ENCODE measurements around the gene SPG7.

SPG7 gene

GRCh38 chr16:89565506-89566372, 57.5 kb downstream of the SPG7 start (continued):
- 0 out of 2 replicates have a peak, but pooled peaks have one; percentile 15 for TF ChIP-seq BCL11B (tag by site-specific recombination; IDR thresholded peaks at IDR 0.05; ENCODE audit: low read depth)
- peak; percentile 12; the same call in 1 of the 2 replicates for TF ChIP-seq YY1 (tag by site-specific recombination; IDR thresholded peaks at IDR 0.05)
- TF ChIP-seq ZNF768 (tag by site-specific recombination; IDR thresholded peaks at IDR 0.05) = 0 out of 2 replicates have a peak, but pooled peaks have one; percentile 20
- TF ChIP-seq ZNF18 (tag by site-specific recombination; IDR thresholded peaks at IDR 0.05) = peak; percentile 93
- TF ChIP-seq KLF16 (tag by site-specific recombination; IDR thresholded peaks at IDR 0.05) = peak; percentile 58; the same call in 1 of the 2 replicates
- TF ChIP-seq ZSCAN18 (tag by site-specific recombination; IDR thresholded peaks at IDR 0.05) = 0 out of 2 replicates have a peak, but pooled peaks have one; percentile 63
- no peak for TF ChIP-seq ZNF169 (tag by site-specific recombination; IDR thresholded peaks at IDR 0.05)
- no peak for TF ChIP-seq ZNF645 (tag by site-specific recombination; IDR thresholded peaks at IDR 0.05)
- 0 out of 2 replicates have a peak, but pooled peaks have one; percentile 8 for TF ChIP-seq GFI1B (tag by site-specific recombination; IDR thresholded peaks at IDR 0.05)
- TF ChIP-seq ZBTB8A (tag by site-specific recombination; IDR thresholded peaks at IDR 0.05) = peak; percentile 41
- TF ChIP-seq KLF9 (tag by site-specific recombination; IDR thresholded peaks at IDR 0.05; ENCODE audit: low read depth) = peak; percentile 32; the same call in 1 of the 2 replicates
- TF ChIP-seq ZNF791 (tag by site-specific recombination; IDR thresholded peaks at IDR 0.05) = no peak
- TF ChIP-seq ZNF660 (tag by site-specific recombination; IDR thresholded peaks at IDR 0.05) = peak; percentile 64
- TF ChIP-seq BCL11A (tag by site-specific recombination; IDR thresholded peaks at IDR 0.05; ENCODE audit: low read depth) = peak; percentile 53
- TF ChIP-seq SCRT1 (tag by site-specific recombination; IDR thresholded peaks at IDR 0.05; ENCODE audit: borderline replicate concordance) = peak; percentile 57; the same call in 1 of the 2 replicates
- TF ChIP-seq ZNF629 (tag by site-specific recombination; IDR thresholded peaks at IDR 0.05) = 0 out of 2 replicates have a peak, but pooled peaks have one; percentile 44
- peak; percentile 77; the same call in 1 of the 2 replicates for TF ChIP-seq HOXD13 (CRISPR knock-in tag; IDR thresholded peaks at IDR 0.05; ENCODE audit: borderline replicate concordance)
- TF ChIP-seq SCRT2 (tag by site-specific recombination; IDR thresholded peaks at IDR 0.05) = peak; percentile 66
- TF ChIP-seq ZBTB11 (tag by site-specific recombination; conservative IDR thresholded peaks at IDR 0.05; ENCODE audit: low read depth) = peak; percentile 32; the same call in 1 of the 2 replicates
- 0 out of 2 replicates have a peak, but pooled peaks have one; percentile 59 for TF ChIP-seq PBX3 (CRISPR knock-in tag; IDR thresholded peaks at IDR 0.05)
- no peak for TF ChIP-seq ZNF114 (tag by site-specific recombination; IDR thresholded peaks at IDR 0.05)
- TF ChIP-seq MZF1 (tag by site-specific recombination; IDR thresholded peaks at IDR 0.05; ENCODE audit: borderline replicate concordance) = peak; percentile 49; the same call in 1 of the 2 replicates
- TF ChIP-seq ZNF324 (tag by site-specific recombination; IDR thresholded peaks at IDR 0.05) = no peak
- TF ChIP-seq CTCF (tag by site-specific recombination; IDR thresholded peaks at IDR 0.05) = peak; percentile 98
- TF ChIP-seq ZNF610 (tag by site-specific recombination; IDR thresholded peaks at IDR 0.05; ENCODE audit: borderline replicate concordance) = peak; percentile 33; the same call in 1 of the 2 replicates
- peak; percentile 8 for TF ChIP-seq GLIS1 (tag by site-specific recombination; IDR thresholded peaks at IDR 0.05)
- no peak for TF ChIP-seq ZBTB7A (tag by site-specific recombination; IDR thresholded peaks at IDR 0.05; ENCODE audit: low read depth)
- 0 out of 2 replicates have a peak, but pooled peaks have one; percentile 14 for TF ChIP-seq ZNF24 (tag by site-specific recombination; IDR thresholded peaks at IDR 0.05)

Measured in HEK293 (cell line).